Caco-2 (cell line): ENCODE data around the gene PSORS1C2. TPM values are rescaled to one million over a fixed set of nuclear protein-coding genes. Genes with fewer than 3 reads are reported as not detected.

ENCODE experiments used
- BruUV-seq: library from RNA; stranded (reverse); fragments of 400-500 nt; replicated peaks from 2 replicates; lab custom pipeline; 2021; lab: Mats Ljungman, UMichigan
- CTCF ChIA-PET: fragments of 300-600 bp; sonication (Branson Sonifier 250); formaldehyde crosslinking; loops from one replicate; lab custom pipeline; 2022; ENCODE audit warnings: antibody characterized with exemption; lab: Charles Lee
- POLR2A ChIA-PET: fragments of 300-600 bp; sonication (Branson Sonifier 250); formaldehyde crosslinking; loops from one replicate; lab custom pipeline; 2022; ENCODE audit warnings: antibody characterized with exemption; lab: Charles Lee
- DNase-seq, 2 experiments: peaks; one replicate each; pipeline versions ENCODE4 v3.0.0 to v3.0.0-alpha.2; 2020 to 2022
- H3K27me3 ChIP-seq: replicated peaks from 2 replicates; pipeline ENCODE4 v1.6.0; 2011; ENCODE audit warnings: low read length; ENCODE audit not compliant: control insufficient read depth, insufficient read depth
- H3K36me3 ChIP-seq: 2 replicates; pipeline ENCODE4 v1.5.1; 2011; ENCODE audit warnings: low read length; ENCODE audit not compliant: control insufficient read depth, insufficient read depth
- H3K4me1 ChIP-seq: fragments of 250-450 bp; sonication (Bioruptor Pico); 2 replicates; pipeline ENCODE4 v1.5.1; 2020; ENCODE audit warnings: mild to moderate bottlenecking
- H3K4me3 ChIP-seq: 2 replicates; pipeline ENCODE4 v1.5.1; 2011; ENCODE audit warnings: low read depth, mild to moderate bottlenecking, control low read depth, low read length
- H3K9me3 ChIP-seq: fragments of 250-450 bp; sonication (Bioruptor Pico); 2 replicates; pipeline ENCODE4 v1.5.1; 2020; ENCODE audit warnings: mild to moderate bottlenecking, moderate library complexity
- H3K27ac Mint-ChIP-seq: one replicate; pipeline ENCODE4 v1.8.0; 2022; ENCODE audit warnings: mixed read lengths; ENCODE audit not compliant: unreplicated experiment
- H3K27me3 Mint-ChIP-seq: one replicate; pipeline ENCODE4 v1.8.0; 2022; ENCODE audit warnings: mixed read lengths; ENCODE audit not compliant: insufficient read depth, unreplicated experiment
- H3K36me3 Mint-ChIP-seq: one replicate; pipeline ENCODE4 v1.8.0; 2022; ENCODE audit warnings: mild to moderate bottlenecking, mixed read lengths; ENCODE audit not compliant: insufficient read depth, unreplicated experiment
- H3K4me1 Mint-ChIP-seq: one replicate; pipeline ENCODE4 v1.8.0; 2022; ENCODE audit warnings: low read depth, mixed read lengths; ENCODE audit not compliant: unreplicated experiment
- H3K4me3 Mint-ChIP-seq: one replicate; pipeline ENCODE4 v1.8.0; 2022; ENCODE audit warnings: mild to moderate bottlenecking, moderate library complexity, mixed read lengths; ENCODE audit not compliant: unreplicated experiment
- H3K9me3 Mint-ChIP-seq: one replicate; pipeline ENCODE4 v1.8.0; 2022; ENCODE audit warnings: mixed read lengths; ENCODE audit not compliant: unreplicated experiment
- CTCF ChIP-seq, 2 experiments: fragments of 200-600 bp in 1 of 2; IDR thresholded peaks; 1 replicate in 1 of 2; 2 replicates in 1 of 2; pipeline versions ENCODE4 v1.5.1 to v1.8.0; 2011 to 2022; ENCODE audit warnings: antibody characterized with exemption in 1 of 2, control low read depth in 1 of 2, inconsistent platforms in 1 of 2, low read depth in 1 of 2, low read length in 1 of 2, mild to moderate bottlenecking in 1 of 2, moderate library complexity in 1 of 2; ENCODE audit not compliant: insufficient read depth in 1 of 2, severe bottlenecking in 1 of 2, unreplicated experiment in 1 of 2
- intact Hi-C: fragments of 100-400 bp; cut with micrococcal nuclease; formaldehyde crosslinking; loops from one replicate; pipeline ENCODE4 v1.10.0; 2022; ENCODE audit not compliant: unreplicated experiment
- total RNA-seq: library from RNA; stranded (reverse); gene quantifications from 2 replicates; pipeline ENCODE4 v1.2.3, GENCODE V29; 2022

The PSORS1C2 gene
- total RNA-seq, 1 experiment from 2014 or later = not detected

GRCh38 chr6:31154436-31154835 is 15.6 kb upstream of the PSORS1C2 start:
- Mint-ChIP-seq H3K4me3 (no peak overlapping the region), H3K9me3 (no peaks in the 10 kb centered on the region), H3K4me1 (no peaks in the 10 kb centered on the region), H3K27me3 (no peaks in the 10 kb centered on the region), H3K36me3 (peaks cover 11% of the 10 kb centered on the region), H3K27ac (no peak overlapping the region)
- peaks cover 9% of the 10 kb centered on the region; the same call in 1 of the 2 replicates for H3K4me1 ChIP-seq
- H3K9me3 ChIP-seq = no peaks in the 10 kb centered on the region
- no peaks in the 10 kb centered on the region for H3K27me3 ChIP-seq
- CTCF ChIA-PET = no interaction called here
- H3K36me3 ChIP-seq = no peaks in the 10 kb centered on the region
- no peak overlapping the region for H3K4me3 ChIP-seq
- TF ChIP-seq CTCF (IDR thresholded peaks at IDR 0.05; ENCODE audit: insufficient read depth in 1 of 2, low read depth in 1 of 2, low read length in 1 of 2, severe bottlenecking in 1 of 2, unreplicated experiment in 1 of 2) = no peak
- no peak for DNase-seq
- POLR2A ChIA-PET = no interaction called here
- BruUV-seq = no TSS peak
- intact Hi-C loops = no loop called here

DNA sequence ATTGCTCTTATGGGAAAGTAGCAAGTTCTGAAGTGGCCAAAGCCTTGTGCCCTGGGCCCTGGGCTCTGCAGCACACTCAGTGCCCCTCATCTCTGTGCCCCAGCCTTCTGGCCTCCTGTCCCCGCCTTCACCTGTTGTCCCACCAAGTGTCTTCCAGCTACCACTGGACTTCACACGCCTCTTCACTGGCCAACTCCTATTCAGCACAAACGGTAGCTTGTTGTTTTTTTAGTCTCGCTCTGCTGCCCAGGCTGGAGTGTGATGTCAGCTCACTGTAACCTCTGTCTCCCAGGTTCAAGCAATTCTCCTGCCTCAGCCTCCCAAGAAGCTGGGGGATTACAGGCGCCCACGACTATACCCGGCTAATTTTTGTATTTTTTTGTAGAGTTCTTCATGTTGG is 13.9 kb upstream of the PSORS1C2 start:
- POLR2A ChIA-PET = no interaction called here
- Mint-ChIP-seq H3K4me1 (no peaks in the 10 kb centered on the region), H3K36me3 (peaks cover 5% of the 10 kb centered on the region), H3K9me3 (no peaks in the 10 kb centered on the region), H3K27me3 (no peaks in the 10 kb centered on the region), H3K27ac (no peak overlapping the region), H3K4me3 (no peak overlapping the region)
- BruUV-seq = no TSS peak
- no peaks in the 10 kb centered on the region for H3K9me3 ChIP-seq
- intact Hi-C loops = no loop called here
- H3K36me3 ChIP-seq = no peaks in the 10 kb centered on the region
- DNase-seq = no peak
- TF ChIP-seq CTCF (IDR thresholded peaks at IDR 0.05; ENCODE audit: insufficient read depth in 1 of 2, low read depth in 1 of 2, low read length in 1 of 2, severe bottlenecking in 1 of 2, unreplicated experiment in 1 of 2) = no peak
- no peaks in the 10 kb centered on the region for H3K27me3 ChIP-seq
- peaks cover 5% of the 10 kb centered on the region; the same call in 1 of the 2 replicates for H3K4me1 ChIP-seq
- CTCF ChIA-PET = interaction anchor here (0.7 kb wide), 1 partner anchor 34 kb away, joined by 5 read pairs; no protein-coding TSS in a partner anchor
- H3K4me3 ChIP-seq = no peak overlapping the region

DNA sequence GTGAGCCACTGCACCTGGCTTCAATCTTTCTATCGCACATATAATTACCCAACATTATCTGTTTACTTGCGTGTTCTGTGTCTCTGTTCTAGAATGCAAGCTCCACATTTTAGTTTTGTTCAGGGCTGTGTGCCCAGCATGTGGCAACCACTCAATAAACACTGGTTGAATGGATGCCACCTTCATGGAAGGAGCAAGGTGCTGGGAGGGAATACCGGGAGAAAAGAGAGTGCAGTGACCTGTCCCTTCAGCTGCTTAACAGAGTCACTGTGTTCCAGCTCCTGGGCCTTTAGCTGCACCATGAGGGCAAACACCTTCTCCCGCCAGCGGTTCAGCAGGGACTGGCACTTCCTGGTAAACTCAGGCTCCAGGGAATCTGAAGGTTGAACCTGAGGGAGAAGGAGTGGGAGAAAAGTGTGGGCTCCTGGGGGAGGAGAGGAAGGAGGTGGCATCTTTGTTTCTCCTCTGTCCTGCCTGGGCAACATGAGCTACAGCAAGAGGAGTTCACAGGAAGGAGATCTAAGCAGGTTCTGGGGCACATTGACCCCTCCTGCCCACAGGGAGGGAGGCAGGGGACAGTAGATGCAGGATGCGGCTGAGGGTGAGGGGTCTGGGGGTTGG is 11.1 kb upstream of the PSORS1C2 start:
- POLR2A ChIA-PET = interaction anchor here (0.7 kb wide), 1 partner anchor 9 kb away, joined by 3 read pairs; the partner anchor contains the start of gene TCF19
- intact Hi-C loops = no loop called here
- H3K36me3 ChIP-seq = no peaks in the 10 kb centered on the region
- H3K27ac Mint-ChIP-seq = no peak overlapping the region
- H3K27me3 ChIP-seq = no peaks in the 10 kb centered on the region
- CTCF ChIA-PET = no interaction called here
- H3K4me1 Mint-ChIP-seq = no peaks in the 10 kb centered on the region
- TF ChIP-seq CTCF (IDR thresholded peaks at IDR 0.05; ENCODE audit: insufficient read depth in 1 of 2, low read depth in 1 of 2, low read length in 1 of 2, severe bottlenecking in 1 of 2, unreplicated experiment in 1 of 2) = no peak
- no peak overlapping the region for H3K4me3 ChIP-seq
- H3K9me3 Mint-ChIP-seq = no peaks in the 10 kb centered on the region
- no peaks in the 10 kb centered on the region for H3K4me1 ChIP-seq
- no peak for DNase-seq
- BruUV-seq = no TSS peak
- no peak overlapping the region for H3K4me3 Mint-ChIP-seq
- no peaks in the 10 kb centered on the region for H3K27me3 Mint-ChIP-seq
- peaks cover 9% of the 10 kb centered on the region for H3K36me3 Mint-ChIP-seq
- no peaks in the 10 kb centered on the region for H3K9me3 ChIP-seq
